Osteoblast (primary cell): Measurements from ENCODE around the gene RPRD2. TPM values are rescaled to one million over a fixed set of nuclear protein-coding genes. Genes with fewer than 3 reads are reported as not detected.

Experiments
- DNase-seq: peaks from one replicate; pipeline ENCODE4 v3.0.0; 2011; ENCODE audit warnings: low spot score, mixed read lengths; ENCODE audit not compliant: insufficient read length; ENCODE audit errors: missing footprints
- H2AFZ ChIP-seq: 2 replicates; pipeline ENCODE4 v1.6.0; 2011; ENCODE audit warnings: mild to moderate bottlenecking, low read length
- H3K27ac ChIP-seq: 2 replicates; pipeline ENCODE4 v1.5.1; 2011; ENCODE audit warnings: mild to moderate bottlenecking, low read depth, low read length, moderate library complexity
- H3K27me3 ChIP-seq: 2 replicates; pipeline ENCODE4 v1.6.0; 2012; ENCODE audit warnings: mild to moderate bottlenecking, control low read depth, inconsistent platforms, low read length, moderate library complexity; ENCODE audit not compliant: insufficient read depth
- H3K36me3 ChIP-seq: 2 replicates; pipeline ENCODE4 v1.5.1; 2011; ENCODE audit warnings: mild to moderate bottlenecking, low read length, control low read depth, moderate library complexity; ENCODE audit not compliant: insufficient read depth
- H3K4me1 ChIP-seq: 2 replicates; pipeline ENCODE4 v1.5.1; 2011; ENCODE audit warnings: mild to moderate bottlenecking, low read length, control low read depth, moderate library complexity; ENCODE audit not compliant: insufficient read depth
- H3K4me2 ChIP-seq: 2 replicates; pipeline ENCODE4 v1.6.0; 2011; ENCODE audit warnings: mild to moderate bottlenecking, low read length; ENCODE audit not compliant: insufficient read depth
- H3K4me3 ChIP-seq: fragments of 200-600 bp; sonication (generic); 3 replicates; pipeline ENCODE4 v1.5.1; 2012; ENCODE audit warnings: mild to moderate bottlenecking, low read length, inconsistent platforms; ENCODE audit not compliant: insufficient read depth
- H3K79me2 ChIP-seq: 2 replicates; pipeline ENCODE4 v1.6.0; 2012; ENCODE audit warnings: mild to moderate bottlenecking, low read length, control low read depth, inconsistent platforms; ENCODE audit not compliant: insufficient read depth
- H3K9me3 ChIP-seq: 2 replicates; pipeline ENCODE4 v1.5.1; 2011; ENCODE audit warnings: low read depth, low read length, control low read depth
- H4K20me1 ChIP-seq: 2 replicates; pipeline ENCODE4 v1.6.0; 2012; ENCODE audit warnings: mild to moderate bottlenecking, low read length, control low read depth; ENCODE audit not compliant: insufficient read depth
- CTCF ChIP-seq: IDR thresholded peaks from 2 replicates; pipeline ENCODE4 v1.5.1; 2011; ENCODE audit warnings: mild to moderate bottlenecking, low read depth, low read length, moderate library complexity; ENCODE audit errors: extremely low read depth
- total RNA-seq: library from RNA; depleted of rRNA; stranded (reverse); fragments of >200 nt; gene quantifications from 2 replicates; pipeline ENCODE4 v1.2.3, GENCODE V29; 2012

RPRD2 gene
- total RNA-seq, 1 donor = 12.3 TPM

GRCh38 chr1:150477733-150478132, 113.8 kb downstream of the RPRD2 start:
- H4K20me1 ChIP-seq = peaks cover 4% of the 10 kb centered on the region
- no peaks in the 10 kb centered on the region for H3K9me3 ChIP-seq
- H3K27ac ChIP-seq = no peak overlapping the region
- H3K79me2 ChIP-seq = no peaks in the 10 kb centered on the region
- H3K27me3 ChIP-seq = no peaks in the 10 kb centered on the region
- TF ChIP-seq CTCF = no peak
- peaks cover 17% of the 10 kb centered on the region for H3K4me1 ChIP-seq
- peak; percentile 91 for DNase-seq
- H2AFZ ChIP-seq = no peak overlapping the region
- no peak overlapping the region for H3K4me2 ChIP-seq
- no peak overlapping the region for H3K4me3 ChIP-seq
- peaks cover 6% of the 10 kb centered on the region for H3K36me3 ChIP-seq

- no peaks in the 10 kb centered on the region for H3K9me3 ChIP-seq
- H3K4me3 ChIP-seq = no peak overlapping the region
- no peak for DNase-seq
- H3K4me2 ChIP-seq = no peak overlapping the region
- H3K4me1 ChIP-seq = peaks cover 18% of the 10 kb centered on the region
- H3K36me3 ChIP-seq = peaks cover 2% of the 10 kb centered on the region
- no peaks in the 10 kb centered on the region for H3K79me2 ChIP-seq
- H3K27ac ChIP-seq = no peak overlapping the region
- H2AFZ ChIP-seq = no peak overlapping the region
- H3K27me3 ChIP-seq = no peaks in the 10 kb centered on the region
- no peak for TF ChIP-seq CTCF
- H4K20me1 ChIP-seq = peaks cover 4% of the 10 kb centered on the region
Observed at GRCh38 chr1:150479370-150479769, 115.4 kb downstream of the RPRD2 start.

- Histone ChIP-seq H3K4me1 (peaks cover 23% of the 10 kb centered on the region), H3K27me3 (no peaks in the 10 kb centered on the region), H4K20me1 (peaks cover 4% of the 10 kb centered on the region), H3K4me2 (no peak overlapping the region), H2AFZ (no peak overlapping the region), H3K9me3 (no peaks in the 10 kb centered on the region), H3K79me2 (no peaks in the 10 kb centered on the region), H3K4me3 (no peak overlapping the region), H3K27ac (no peak overlapping the region), H3K36me3 (peaks cover 2% of the 10 kb centered on the region)
- DNase-seq = no peak
- no peak for TF ChIP-seq CTCF
Observed at GRCh38 chr1:150479927-150480352, 116.0 kb downstream of the RPRD2 start.

- Histone ChIP-seq H3K4me3 (no peak overlapping the region), H4K20me1 (no peaks in the 10 kb centered on the region), H3K36me3 (peaks cover 7% of the 10 kb centered on the region), H3K79me2 (peaks cover 10% of the 10 kb centered on the region), H3K27me3 (no peaks in the 10 kb centered on the region), H3K4me1 (peaks cover 17% of the 10 kb centered on the region), H3K4me2 (no peak overlapping the region), H3K9me3 (no peaks in the 10 kb centered on the region), H2AFZ (no peak overlapping the region), H3K27ac (no peak overlapping the region)
- no peak for DNase-seq
- TF ChIP-seq CTCF = no peak
Observed at GRCh38 chr1:150484431-150484830, 120.5 kb downstream of the RPRD2 start.
